GM23248 (cell line): ENCODE measurements around the gene TSPAN4. TPM values are rescaled to one million over a fixed set of nuclear protein-coding genes. Genes with fewer than 3 reads are reported as not detected.

Experiments
- DNase-seq: peaks from one replicate; pipeline ENCODE4 v3.0.0-alpha.2; 2015
- H2AFZ ChIP-seq: fragments of 200-600 bp; sonication (generic); 2 replicates; pipeline ENCODE4 v1.6.1; 2016; ENCODE audit warnings: antibody characterized with exemption
- H3F3A ChIP-seq: fragments of 200-600 bp; sonication (generic); 2 replicates; pipeline ENCODE4 v1.6.1; 2016; ENCODE audit warnings: mild to moderate bottlenecking, antibody characterized with exemption, mixed run types; ENCODE audit not compliant: insufficient read depth
- H3K27ac ChIP-seq: fragments of 200-600 bp; sonication (generic); 2 replicates; pipeline ENCODE4 v1.5.1; 2016; ENCODE audit warnings: mild to moderate bottlenecking
- H3K27me3 ChIP-seq: fragments of 200-600 bp; sonication (generic); replicated peaks from 2 replicates; pipeline ENCODE4 v1.6.1; 2016; ENCODE audit warnings: mild to moderate bottlenecking; ENCODE audit not compliant: insufficient read depth
- H3K36me3 ChIP-seq: fragments of 200-600 bp; sonication (generic); 2 replicates; pipeline ENCODE4 v1.6.1; 2016; ENCODE audit warnings: low read depth, mild to moderate bottlenecking
- H3K4me1 ChIP-seq: fragments of 200-600 bp; sonication (generic); 2 replicates; pipeline ENCODE4 v1.6.1; 2016; ENCODE audit warnings: mild to moderate bottlenecking; ENCODE audit not compliant: insufficient read depth
- H3K4me2 ChIP-seq: fragments of 200-600 bp; sonication (generic); one replicate; pipeline ENCODE4 v1.6.1; 2016; ENCODE audit warnings: mild to moderate bottlenecking; ENCODE audit not compliant: unreplicated experiment
- H3K4me3 ChIP-seq: fragments of 200-600 bp; sonication (generic); 2 replicates; pipeline ENCODE4 v1.5.1; 2016; ENCODE audit warnings: mild to moderate bottlenecking
- H3K79me2 ChIP-seq: fragments of 200-600 bp; sonication (generic); 2 replicates; pipeline ENCODE4 v1.6.1; 2016; ENCODE audit warnings: mild to moderate bottlenecking; ENCODE audit not compliant: insufficient read depth
- H3K9ac ChIP-seq: fragments of 200-600 bp; sonication (generic); 2 replicates; pipeline ENCODE4 v1.6.1; 2016; ENCODE audit warnings: mild to moderate bottlenecking
- H3K9me2 ChIP-seq: fragments of 200-600 bp; sonication (generic); 2 replicates; pipeline ENCODE4 v1.6.1; 2016; ENCODE audit warnings: mixed run types, mild to moderate bottlenecking, moderate library complexity; ENCODE audit not compliant: insufficient read depth
- H3K9me3 ChIP-seq: fragments of 200-600 bp; sonication (generic); one replicate; pipeline ENCODE4 v1.6.1; 2017; ENCODE audit warnings: low read depth
- H4K20me1 ChIP-seq: fragments of 200-600 bp; sonication (generic); 2 replicates; pipeline ENCODE4 v1.6.0; 2016; ENCODE audit not compliant: insufficient read depth
- EZH2 ChIP-seq: fragments of 200-600 bp; sonication (generic); IDR thresholded peaks from 2 replicates; pipeline ENCODE4 v1.6.1; 2018; ENCODE audit warnings: antibody characterized with exemption, mild to moderate bottlenecking; ENCODE audit not compliant: insufficient read depth, poor library complexity, severe bottlenecking
- EZH2phosphoT487 ChIP-seq: fragments of 200-600 bp; sonication (generic); IDR thresholded peaks from 2 replicates; pipeline ENCODE4 v1.6.1; 2018; ENCODE audit warnings: antibody characterized with exemption, moderate library complexity, mild to moderate bottlenecking, low read depth; ENCODE audit not compliant: insufficient read depth
- WGBS, 2 experiments: methylation state at CpG; one replicate each; pipeline ENCODE4 v1.1.6; 2015 to 2017; ENCODE audit warnings: low lambda C conversion rate in 2 of 2, low coverage in 1 of 2; ENCODE audit errors: missing lambda C conversion rate in 2 of 2; 5-methylcytosine and 5-hydroxymethylcytosine counted together
- in situ Hi-C: fragments of 300-500 bp; cut with MboI; formaldehyde crosslinking; loops from 2 replicates; pipeline ENCODE4 v1.15.0; 2020
- polyA plus RNA-seq: library from polyadenylated mRNA; unstranded; fragments of >200 nt; fragmentation: Nextera tagmentation; extraction: Ambion mirVana; gene quantifications from 2 replicates; pipeline ENCODE4 v1.2.1, GENCODE V29; 2016
- total RNA-seq: library from RNA; depleted of rRNA; stranded (reverse); fragments of >200 nt; shearing (Covaris generic); gene quantifications from 2 replicates; pipeline ENCODE4 v1.2.3, GENCODE V29; 2014

The TSPAN4 gene
- total and polyA plus RNA-seq, 2 experiments from 2014 or later = 343 to 393 TPM

DNA sequence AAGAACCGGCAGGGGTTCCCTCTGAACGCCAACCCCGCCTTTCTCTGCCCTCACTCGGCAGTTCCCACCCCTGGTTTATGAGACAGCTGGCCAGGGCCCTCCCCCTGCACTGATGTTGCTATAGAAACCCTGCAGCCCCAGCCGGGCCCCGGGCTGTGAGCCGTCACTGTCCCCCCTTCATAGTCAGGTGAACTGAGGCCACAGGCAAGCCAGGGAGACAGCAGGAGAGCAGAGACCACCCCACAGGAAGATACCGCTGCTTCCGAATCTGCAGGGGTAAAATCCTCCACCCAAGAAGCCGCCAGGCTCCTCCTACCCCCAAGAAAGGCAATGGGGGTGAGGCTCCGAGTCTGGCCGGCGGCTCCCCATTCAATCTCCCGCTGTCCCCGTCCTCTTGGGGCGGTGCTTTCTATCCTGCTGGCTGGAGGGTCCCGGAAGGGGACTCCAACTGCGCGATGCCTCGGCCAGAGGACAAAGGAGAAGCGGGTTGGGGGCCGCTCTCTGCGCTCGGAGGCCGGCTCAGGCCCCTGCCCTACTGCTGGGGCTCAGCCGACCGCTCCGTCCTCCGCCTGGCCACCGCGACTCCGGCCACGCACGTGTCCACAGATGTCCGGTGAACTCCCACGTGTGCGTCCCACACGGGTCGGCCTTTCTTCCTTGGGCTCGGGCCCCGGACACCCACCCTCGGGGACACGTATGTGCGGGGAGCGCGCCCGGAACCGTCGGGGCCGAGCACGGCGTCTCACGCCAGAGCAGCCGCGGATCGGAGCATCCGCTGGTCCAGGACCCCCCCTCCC lies 45.2 kb upstream of the TSPAN4 start:
- Histone ChIP-seq H3K4me2 (peak overlapping the region; percentile 84), H4K20me1 (no peaks in the 10 kb centered on the region), H3K36me3 (no peaks in the 10 kb centered on the region), H2AFZ (peak overlapping the region; percentile 75), H3K27me3 (no peaks in the 10 kb centered on the region), H3K79me2 (peaks cover 12% of the 10 kb centered on the region), H3K9me3 (no peaks in the 10 kb centered on the region), H3K4me1 (peaks cover 6% of the 10 kb centered on the region), H3K9me2 (no peaks in the 10 kb centered on the region), H3K27ac (peak overlapping the region; percentile 86), H3K9ac (peak overlapping the region; percentile 85), H3F3A (peaks cover 4% of the 10 kb centered on the region; the same call in 1 of the 2 replicates), H3K4me3 (peak overlapping the region; percentile 82)
- no peak for TF ChIP-seq EZH2phosphoT487
- TF ChIP-seq EZH2 = no peak
- 1% methylated on average over 41 to 55 of the region's 57 CpGs for WGBS, 2 experiments
- peak; percentile 93 for DNase-seq
- in situ Hi-C loops = no loop called here

DNA sequence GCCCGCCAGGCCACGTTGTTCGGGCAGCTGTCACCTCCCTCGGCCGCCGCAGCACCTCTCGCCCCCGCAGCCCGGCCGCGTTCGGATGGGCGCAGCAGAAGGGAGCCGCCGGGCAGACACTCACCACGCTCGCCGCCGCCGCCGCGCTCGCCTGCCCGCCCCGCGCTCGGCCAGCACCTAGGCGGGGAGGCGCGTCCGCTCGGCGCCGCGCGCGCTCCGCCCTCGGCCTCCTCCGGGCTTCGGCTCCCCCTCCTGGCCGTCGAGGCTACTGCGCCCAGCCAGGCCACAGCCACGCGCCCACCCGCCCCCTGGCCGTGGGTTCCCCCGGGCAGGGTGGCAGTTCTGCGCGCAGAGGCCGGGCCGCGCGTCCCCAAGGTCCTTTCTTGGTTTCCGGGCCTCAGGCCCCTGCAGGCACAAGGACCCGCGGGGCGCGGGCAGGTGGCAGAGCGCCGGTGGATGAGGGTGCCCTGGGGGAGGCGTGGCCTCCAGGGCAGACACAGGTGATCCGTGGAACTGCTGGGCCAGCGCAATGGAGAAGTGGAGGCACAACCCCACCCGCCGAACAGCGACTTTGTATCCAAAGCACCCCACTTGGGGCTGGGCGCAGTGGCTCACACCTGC lies 44.4 kb upstream of the TSPAN4 start, which contains the start of gene SLC25A22:
Gene SLC25A22, minus strand, starts transcription at position 189 of the 621 bp plus-strand sequence. CDS start 3,275 bp downstream, outside the sequence.
- Histone ChIP-seq H3K79me2 (peaks cover 12% of the 10 kb centered on the region), H3K36me3 (no peaks in the 10 kb centered on the region; the same call in 1 of the 2 replicates), H3K9me2 (no peaks in the 10 kb centered on the region), H3F3A (peaks cover 4% of the 10 kb centered on the region; the same call in 1 of the 2 replicates), H3K4me1 (peaks cover 6% of the 10 kb centered on the region), H2AFZ (peak within 1 kb of the TSS; percentile 75), H3K4me2 (peak within 1 kb of the TSS; percentile 84), H3K9ac (peak within 1 kb of the TSS; percentile 85), H3K27ac (peak within 1 kb of the TSS; percentile 86), H3K27me3 (no peaks in the 10 kb centered on the region), H3K9me3 (no peaks in the 10 kb centered on the region), H4K20me1 (no peaks in the 10 kb centered on the region), H3K4me3 (peak within 1 kb of the TSS; percentile 82)
- TF ChIP-seq EZH2 (no peak), EZH2phosphoT487 (no peak)
- DNase-seq = peak; percentile 94
- in situ Hi-C loops = no loop called here
- 5 to 11% methylated on average over 27 to 56 of the region's 69 CpGs for WGBS, 2 experiments

DNA sequence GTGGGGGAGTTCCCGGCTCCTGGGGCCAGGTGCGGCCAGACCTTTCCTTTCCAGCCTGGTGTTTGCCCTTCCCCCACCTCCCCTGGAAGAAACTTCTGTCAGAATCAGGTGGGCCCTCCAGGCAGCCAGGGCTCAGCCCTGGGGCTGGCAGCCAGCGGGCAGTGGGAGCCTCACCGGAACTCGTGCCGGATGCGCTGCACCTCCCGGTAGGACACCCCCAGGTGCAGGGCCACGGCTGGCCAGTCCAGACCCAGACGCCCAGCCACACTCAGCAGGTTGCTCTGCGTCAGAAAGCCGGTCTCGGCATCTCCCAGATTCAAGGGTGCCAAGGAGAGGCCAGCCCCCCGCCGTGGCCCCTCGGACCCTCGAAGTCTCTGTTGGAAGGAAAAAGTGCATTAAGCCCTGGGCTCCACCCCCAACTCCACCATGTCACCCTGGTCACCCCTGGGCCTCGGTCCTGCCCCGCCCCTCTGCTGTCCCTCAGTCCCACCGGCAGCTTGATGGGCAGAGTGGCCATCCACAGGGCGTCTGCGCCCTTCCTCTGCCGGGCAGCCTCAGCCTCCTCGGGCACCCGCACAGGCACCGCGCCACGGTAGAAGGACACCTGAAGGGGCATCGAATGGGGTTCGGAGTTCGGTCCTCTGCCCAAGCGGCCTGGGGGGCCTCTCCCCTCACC lies 42.9 kb upstream of the TSPAN4 start:
- Histone ChIP-seq H3K4me1 (peaks cover 6% of the 10 kb centered on the region), H3K27ac (no peak overlapping the region), H3K79me2 (peaks cover 7% of the 10 kb centered on the region), H3F3A (peaks cover 4% of the 10 kb centered on the region; the same call in 1 of the 2 replicates), H4K20me1 (no peaks in the 10 kb centered on the region), H3K36me3 (no peaks in the 10 kb centered on the region; the same call in 1 of the 2 replicates), H3K4me2 (no peak overlapping the region), H3K9me3 (no peaks in the 10 kb centered on the region), H3K27me3 (no peaks in the 10 kb centered on the region), H3K9me2 (no peaks in the 10 kb centered on the region), H3K9ac (no peak overlapping the region), H2AFZ (no peak overlapping the region), H3K4me3 (no peak overlapping the region)
- DNase-seq = no peak
- TF ChIP-seq EZH2 (no peak), EZH2phosphoT487 (no peak)
- in situ Hi-C loops = no loop called here
- WGBS, 2 experiments = 91 to 94% methylated on average over 28 to 31 of the region's 32 CpGs

DNA sequence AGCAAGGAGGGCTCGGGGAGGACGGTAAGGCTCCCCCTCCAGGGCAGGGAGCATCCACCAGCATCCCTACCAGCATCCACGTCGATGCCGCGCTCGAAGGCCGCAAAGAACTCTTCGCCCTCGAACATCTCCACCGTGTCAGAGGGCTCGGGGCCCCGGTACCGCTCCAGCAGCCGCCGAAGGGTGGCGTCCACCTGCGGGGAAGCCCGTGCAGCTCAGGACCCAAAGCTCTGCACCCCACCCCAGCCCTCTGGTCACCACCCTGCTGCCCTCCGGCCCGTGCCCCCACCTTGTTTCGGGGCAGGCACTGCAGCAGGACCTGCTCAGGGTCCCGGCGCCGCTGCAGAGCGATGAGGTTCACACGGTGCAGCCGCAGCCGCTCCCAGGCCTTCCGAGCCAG lies 42.2 kb upstream of the TSPAN4 start:
- Histone ChIP-seq H3K4me1 (peaks cover 6% of the 10 kb centered on the region), H3K9me2 (no peaks in the 10 kb centered on the region), H3K79me2 (0 out of 2 replicates have a peak, but pooled peaks cover under 1% of the 10 kb centered on the region), H3K27ac (no peak overlapping the region), H3K9me3 (no peaks in the 10 kb centered on the region), H2AFZ (no peak overlapping the region), H3K27me3 (no peaks in the 10 kb centered on the region), H3F3A (peaks cover 4% of the 10 kb centered on the region; the same call in 1 of the 2 replicates), H3K4me2 (no peak overlapping the region), H3K9ac (no peak overlapping the region), H4K20me1 (no peaks in the 10 kb centered on the region), H3K4me3 (no peak overlapping the region), H3K36me3 (no peaks in the 10 kb centered on the region; the same call in 1 of the 2 replicates)
- DNase-seq = no peak
- TF ChIP-seq EZH2 (no peak), EZH2phosphoT487 (no peak)
- WGBS, 2 experiments = 89 to 91% methylated on average over 22 to 30 of the region's 30 CpGs
- in situ Hi-C loops = no loop called here
